Breast epithelium (tissue), 3 donors: ENCODE measurements around the gene DCHS2.

Experiments
- CTCF ChIP-seq, 3 donors: fragments of 450-650 bp; IDR thresholded peaks; one replicate each; pipeline ENCODE4 v1.5.1; 2016 to 2017; ENCODE audit warnings: antibody characterized with exemption in 3 of 3, mild to moderate bottlenecking in 3 of 3, moderate library complexity in 3 of 3
- POLR2AphosphoS5 ChIP-seq, 3 donors: sonication (generic); formaldehyde crosslinking; IDR thresholded peaks; one replicate each; pipeline ENCODE4 v1.6.1; 2017; ENCODE audit warnings: antibody characterized with exemption in 3 of 3

DNA sequence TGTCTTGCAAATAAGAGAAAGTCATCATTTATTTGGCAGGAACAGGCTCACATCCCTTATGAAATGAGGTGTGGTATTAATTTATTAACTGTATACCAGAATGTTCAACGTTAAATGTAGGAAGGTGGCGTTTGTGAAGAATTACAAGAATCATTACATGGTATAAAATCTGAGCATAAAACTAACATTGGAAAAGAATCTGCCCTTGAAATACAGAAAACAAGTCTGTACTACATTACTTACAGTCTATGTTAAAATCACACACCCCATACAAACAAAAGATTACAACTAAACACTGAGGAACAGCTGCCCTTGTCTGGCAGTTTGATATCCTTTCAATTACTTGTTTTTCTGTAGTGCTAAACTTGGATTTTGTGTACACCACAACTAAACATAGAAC lies 131.1 kb downstream of the DCHS2 start:
- no peak for TF ChIP-seq CTCF (IDR thresholded peaks at IDR 0.05)
- no peak for TF ChIP-seq POLR2AphosphoS5 (IDR thresholded peaks at IDR 0.05)
